H1 (cell line): ENCODE results near the gene TSKS. TPM values are rescaled to one million over a fixed set of nuclear protein-coding genes. Genes with fewer than 3 reads are reported as not detected.

ENCODE experiments used
- CEBPB ChIP-seq: IDR thresholded peaks from 2 replicates; pipeline ENCODE4 v1.6.1; 2012; ENCODE audit warnings: low read depth, low read length
- EP300 ChIP-seq, 2 experiments: IDR thresholded peaks; 1 replicate in 1 of 2; 2 replicates in 1 of 2; pipeline ENCODE4 v1.6.1; 2011 to 2012; ENCODE audit warnings: low read depth in 2 of 2, low read length in 2 of 2, mild to moderate bottlenecking in 2 of 2, borderline replicate concordance in 1 of 2, inconsistent platforms in 1 of 2, moderate library complexity in 1 of 2
- HDAC2 ChIP-seq, 2 experiments: fragments of 300-600 bp in 1 of 2; sonication (generic) in 1 of 2; IDR thresholded peaks; 2 replicates each; pipeline ENCODE4 v1.6.1; 2011 to 2012; ENCODE audit warnings: low read depth in 2 of 2, low read length in 2 of 2, mild to moderate bottlenecking in 2 of 2, moderate library complexity in 2 of 2, borderline replicate concordance in 1 of 2, inconsistent platforms in 1 of 2
- RBBP5 ChIP-seq: IDR thresholded peaks from 2 replicates; pipeline ENCODE4 v1.7.1; 2012; ENCODE audit warnings: low read depth, mild to moderate bottlenecking, inconsistent platforms, low read length, moderate library complexity, borderline replicate concordance
- SIN3A ChIP-seq, 2 experiments: IDR thresholded peaks in 1 of 2; conservative IDR thresholded peaks in 1 of 2; 2 replicates each; pipeline ENCODE4 v1.6.1; 2011 to 2012; ENCODE audit warnings: low read length in 2 of 2, improper control_type of control experiment in 1 of 2, low read depth in 1 of 2, mild to moderate bottlenecking in 1 of 2
- polyA plus RNA-seq, 7 experiments: library from polyadenylated mRNA; depleted of rRNA in 3 of 7; stranded (reverse) in 5 of 7; unstranded in 2 of 7; fragments of >200 nt in 5 of 7; fragments of 200-250 nt in 2 of 7; gene quantifications; 1 replicate in 5 of 7; 2 replicates in 1 of 7; 4 replicates in 1 of 7; pipeline versions ENCODE4 v1.2.1 to v1.2.3, GENCODE V29; 2011 to 2013; ENCODE audit warnings: missing spikeins in 2 of 7, mixed read lengths in 2 of 7
- total RNA-seq: library from RNA; stranded (reverse); fragmentation: NEBNext Ultra II Directional; extraction: Animal tissue kit (Norgen Biotek cat#: 25700); gene quantifications from 2 replicates; pipeline ENCODE4 v1.2.1, GENCODE V29; 2021

The TSKS gene
- total and polyA plus RNA-seq, 2 of the 8 experiments (the other 6 are each of a cell fraction or from before 2014, with no cell fraction given), result 0.21 TPM; not detected in 1

DNA sequence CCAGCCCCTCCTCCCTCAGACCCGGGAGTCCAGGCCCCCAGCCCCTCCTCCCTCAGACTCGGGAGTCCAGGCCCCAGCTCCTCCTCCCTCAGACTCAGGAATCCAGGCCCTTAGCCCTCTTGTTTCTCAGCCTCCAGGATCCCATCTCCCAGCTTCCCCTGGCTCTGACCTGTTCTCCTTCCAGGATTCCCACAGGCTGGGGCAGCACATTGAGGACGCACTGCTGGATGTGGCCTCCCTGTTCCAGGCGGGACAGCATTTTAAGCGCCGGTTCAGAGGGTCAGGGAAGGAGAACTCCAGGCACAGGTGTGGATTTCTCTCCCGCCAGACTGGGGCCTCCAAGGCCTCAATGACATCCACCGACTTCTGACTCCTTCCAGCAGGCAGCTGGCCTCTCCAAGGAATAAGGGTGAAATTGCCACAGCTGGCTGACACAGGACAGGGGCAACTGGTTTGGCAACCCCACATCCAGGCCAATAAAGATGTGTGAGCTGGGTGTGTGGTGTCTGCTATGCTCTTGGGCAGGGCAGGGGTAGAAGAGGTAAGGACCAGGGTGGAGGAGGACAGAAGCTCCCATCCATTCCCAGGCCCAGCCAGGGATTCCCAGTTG lies 49.8 kb downstream of the TSKS start (continued):
- TF ChIP-seq HDAC2 (IDR thresholded peaks at IDR 0.05; ENCODE audit: borderline replicate concordance in 1 of 2, low read depth in 2 of 2, low read length in 2 of 2), result no peak
- TF ChIP-seq EP300 (IDR thresholded peaks at IDR 0.05; ENCODE audit: borderline replicate concordance in 1 of 2, low read depth in 2 of 2, low read length in 2 of 2), result no peak
- TF ChIP-seq SIN3A (conservative IDR thresholded peaks at IDR 0.05 in 1 of 2, IDR thresholded peaks at IDR 0.05 in 1 of 2; ENCODE audit: low read depth in 1 of 2, low read length in 2 of 2), result no peak
- TF ChIP-seq CEBPB, result no peak
- no peak for TF ChIP-seq RBBP5
